CD1c-positive myeloid dendritic cell (primary cell): ENCODE data around the gene LRRTM3.

ENCODE experiments used
- DNase-seq: peaks from one replicate; pipeline ENCODE4 v3.0.0-alpha.2; 2016; ENCODE audit errors: extremely low spot score

Gene LRRTM3

DNA sequence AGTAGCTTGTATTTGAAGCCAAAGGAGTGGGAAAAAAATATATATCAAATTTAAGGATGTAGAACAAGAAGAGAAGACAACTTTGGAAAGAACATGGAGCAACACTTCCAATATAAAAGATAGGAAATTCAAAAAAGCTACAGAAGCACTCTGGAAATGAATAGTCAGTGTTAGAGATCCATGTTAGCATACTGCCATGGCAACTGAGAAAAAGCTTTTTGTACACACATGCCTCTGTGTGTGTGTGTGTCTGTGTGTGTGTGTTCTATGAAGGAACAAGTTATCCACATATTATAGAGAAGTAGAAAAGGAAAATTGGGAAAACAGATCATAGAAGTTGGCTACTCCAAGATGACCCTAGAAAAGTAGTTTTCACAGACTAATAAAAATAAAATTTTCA lies 96.3 kb downstream of the LRRTM3 start:
- no peak for DNase-seq

DNA sequence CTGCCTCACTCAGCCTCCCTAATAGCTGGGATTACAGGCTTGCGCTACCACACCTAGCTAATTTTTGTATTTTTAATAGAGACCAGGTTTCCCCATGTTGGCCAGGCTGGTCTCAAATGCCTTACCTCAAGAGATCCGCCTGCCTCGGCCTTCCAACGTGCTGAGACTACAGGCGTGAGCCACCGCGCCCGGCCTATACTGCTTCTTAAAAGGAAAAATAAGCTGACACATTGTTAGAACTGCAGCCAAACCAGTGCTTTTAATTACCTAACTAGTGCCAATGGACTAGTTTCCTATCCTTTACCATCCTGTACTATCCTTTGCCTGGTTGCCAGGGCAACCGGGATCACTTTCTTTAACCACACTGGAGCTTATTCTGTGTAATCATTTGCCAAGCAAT lies 108.0 kb downstream of the LRRTM3 start:
- no peak for DNase-seq

DNA sequence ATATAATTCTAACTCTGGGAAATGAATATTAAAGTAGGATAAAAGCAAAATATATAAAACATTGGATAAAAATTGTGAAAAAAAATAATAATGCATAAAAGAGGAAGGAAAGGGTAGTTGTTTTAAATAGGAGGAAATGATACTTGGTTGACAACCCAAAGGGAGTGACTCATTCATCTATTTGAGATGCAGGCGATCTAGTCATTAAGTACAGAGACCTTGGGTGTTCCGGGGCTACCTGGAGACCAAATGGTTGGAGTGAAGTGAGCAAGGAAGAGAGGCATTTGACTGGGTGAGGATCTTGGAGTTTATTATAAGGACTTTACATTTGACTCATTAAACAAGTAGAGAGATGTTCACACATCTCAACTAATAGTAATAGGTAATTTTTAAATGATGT lies 111.0 kb downstream of the LRRTM3 start:
- DNase-seq, result peak; percentile 48

DNA sequence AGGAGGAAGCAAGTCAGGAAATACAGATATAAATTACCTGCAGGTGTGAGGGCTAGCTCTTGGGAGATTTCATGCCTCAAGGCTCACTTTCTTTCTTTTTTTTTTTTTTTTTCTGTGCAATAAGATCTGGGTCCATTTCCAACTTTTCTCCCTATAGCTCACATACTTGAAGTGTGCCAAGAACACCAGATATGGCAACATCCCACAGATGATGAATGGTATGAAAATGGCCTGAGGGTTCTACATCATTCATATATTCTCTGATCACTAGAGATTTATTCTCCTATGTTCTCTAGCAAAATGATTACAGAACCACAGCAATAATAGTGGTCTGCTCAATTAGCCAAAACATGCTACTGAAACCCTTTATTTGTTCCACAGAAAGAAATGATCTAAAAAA lies 117.2 kb downstream of the LRRTM3 start:
- DNase-seq, result no peak

DNA sequence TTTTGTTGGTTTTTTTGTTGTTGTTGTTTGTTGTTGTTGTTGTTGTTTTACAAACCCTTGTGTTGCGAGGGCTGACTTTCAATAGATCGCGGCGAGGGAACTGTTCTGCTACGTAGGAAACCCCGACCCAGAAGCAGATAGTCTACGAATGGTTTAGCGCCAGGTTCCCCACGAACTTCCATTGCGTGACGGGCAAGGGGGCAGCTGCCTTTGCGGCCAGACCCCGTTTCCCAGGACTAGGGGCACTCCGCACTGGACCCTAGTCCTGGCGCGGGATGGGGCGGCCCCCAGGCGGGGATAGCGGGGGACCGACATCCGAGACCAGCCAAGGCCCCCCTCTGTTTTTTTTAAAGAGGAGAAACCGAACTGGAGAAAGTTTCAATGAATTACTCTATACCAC lies 119.6 kb downstream of the LRRTM3 start:
- DNase-seq, result no peak

DNA sequence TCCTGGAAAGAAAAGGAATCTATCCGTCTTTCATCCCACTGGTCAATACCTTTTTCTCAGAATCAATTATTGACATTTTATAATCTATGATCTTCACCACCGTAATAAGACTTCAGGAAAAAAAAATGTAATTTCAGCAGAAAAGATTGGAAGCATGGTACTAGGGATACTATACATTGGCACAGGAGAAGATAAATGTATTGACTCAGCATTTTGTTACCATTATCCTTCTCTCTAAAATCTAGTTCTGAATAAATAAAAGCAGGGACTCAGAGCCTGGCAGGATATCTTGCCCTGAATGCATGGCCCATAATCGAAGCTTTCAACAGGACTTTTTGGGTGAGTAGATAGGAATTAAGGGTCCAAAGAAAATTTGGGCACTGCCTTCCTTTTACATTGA lies 120.7 kb downstream of the LRRTM3 start:
- no peak for DNase-seq

DNA sequence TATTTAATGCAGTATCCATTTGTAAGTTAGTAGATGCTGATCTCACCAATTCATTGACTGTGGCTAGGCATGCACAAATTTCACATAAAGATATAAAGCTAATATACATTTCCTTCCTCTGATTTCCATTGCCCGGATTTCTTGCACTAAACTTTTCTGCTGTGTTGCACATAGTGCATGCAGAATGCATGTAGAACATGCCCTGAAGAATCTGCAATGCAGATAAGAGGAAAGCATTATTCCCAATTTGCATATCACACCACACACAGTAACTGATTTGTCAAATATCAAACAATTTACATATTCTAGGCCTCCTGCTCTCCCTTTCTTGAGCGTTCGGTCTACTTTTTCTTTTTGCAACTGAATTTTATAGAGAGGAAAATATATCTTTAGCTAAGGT lies 124.2 kb downstream of the LRRTM3 start:
- DNase-seq, result no peak

DNA sequence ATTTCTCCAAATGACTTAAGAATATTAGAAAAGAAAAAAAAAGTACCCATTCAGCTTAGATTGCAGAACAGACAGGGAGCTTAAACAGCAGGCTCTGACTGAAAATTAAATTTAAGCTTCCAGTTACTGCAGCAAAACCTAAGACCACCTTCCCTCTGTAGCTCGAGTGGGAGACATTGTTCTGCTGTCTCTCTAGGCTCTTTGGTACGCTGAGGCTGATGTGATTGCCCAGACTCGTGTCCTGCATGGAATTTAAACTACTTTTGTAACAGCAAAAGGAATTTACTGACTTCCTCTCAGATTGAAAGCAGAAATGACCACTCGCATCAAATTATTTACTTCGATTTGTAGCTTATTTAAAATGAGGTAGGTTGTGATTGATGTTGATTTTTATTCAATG lies 124.6 kb downstream of the LRRTM3 start:
- no peak for DNase-seq

DNA sequence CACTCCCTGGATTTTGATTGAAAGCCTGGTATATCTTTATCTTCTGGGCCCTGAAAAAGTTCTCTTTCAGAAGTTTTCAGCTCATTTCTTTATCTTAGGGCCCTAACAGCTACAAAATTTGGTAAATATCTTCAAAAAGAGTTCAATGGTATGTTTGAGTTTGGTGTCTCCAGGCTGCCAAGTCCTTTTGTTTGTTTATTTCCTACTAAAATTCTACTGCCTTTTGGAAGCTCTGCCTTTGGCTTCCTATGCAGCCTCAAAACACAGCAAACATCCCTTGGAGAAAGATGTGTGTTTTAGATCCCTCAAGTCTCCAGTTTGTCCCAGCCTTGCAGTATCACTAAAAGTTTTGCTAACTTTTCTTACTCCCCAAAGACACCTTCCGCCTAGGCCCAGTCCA lies 146.8 kb downstream of the LRRTM3 start:
- no peak for DNase-seq

DNA sequence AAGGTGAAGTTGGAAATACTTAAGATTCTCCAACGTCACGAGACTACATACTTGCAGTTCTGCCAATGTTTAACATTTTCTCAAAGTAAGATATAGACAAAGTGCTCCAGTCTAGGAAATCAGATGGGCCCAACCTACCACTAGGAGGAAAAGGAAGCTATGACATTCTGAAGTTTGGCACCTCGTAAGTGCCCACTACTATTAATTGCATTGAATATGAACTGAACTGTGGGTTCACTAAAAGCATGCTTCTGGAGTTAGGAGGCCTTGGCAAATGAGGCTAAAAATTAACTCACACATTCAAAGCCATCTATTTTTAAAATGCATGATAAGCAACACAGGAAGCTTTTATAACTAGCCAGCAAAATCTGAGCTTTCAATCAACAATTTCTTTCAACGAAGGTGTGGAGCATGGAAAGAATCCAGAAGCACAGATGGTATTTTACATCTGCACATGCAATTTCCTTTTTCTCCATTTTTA lies 149.7 kb downstream of the LRRTM3 start:
- no peak for DNase-seq

DNA sequence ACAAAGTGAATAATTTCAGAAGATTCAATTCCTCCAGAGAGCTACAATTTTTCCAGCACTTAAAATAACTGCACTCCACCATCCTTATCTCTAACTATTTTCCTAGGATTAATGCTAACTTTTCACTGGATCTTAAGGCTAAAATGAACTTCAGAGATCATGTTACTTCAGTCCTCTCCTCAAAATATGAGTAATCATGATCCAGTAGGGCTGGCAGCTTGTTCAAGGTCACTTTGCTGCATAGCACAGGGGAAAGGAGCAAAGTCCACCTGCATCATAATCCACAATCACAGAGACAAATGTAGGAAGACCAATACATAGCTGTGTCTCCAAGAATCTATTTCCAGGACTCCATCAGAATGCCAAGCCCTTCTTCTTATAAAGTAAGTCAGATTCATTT lies 150.3 kb downstream of the LRRTM3 start:
- DNase-seq, result no peak

DNA sequence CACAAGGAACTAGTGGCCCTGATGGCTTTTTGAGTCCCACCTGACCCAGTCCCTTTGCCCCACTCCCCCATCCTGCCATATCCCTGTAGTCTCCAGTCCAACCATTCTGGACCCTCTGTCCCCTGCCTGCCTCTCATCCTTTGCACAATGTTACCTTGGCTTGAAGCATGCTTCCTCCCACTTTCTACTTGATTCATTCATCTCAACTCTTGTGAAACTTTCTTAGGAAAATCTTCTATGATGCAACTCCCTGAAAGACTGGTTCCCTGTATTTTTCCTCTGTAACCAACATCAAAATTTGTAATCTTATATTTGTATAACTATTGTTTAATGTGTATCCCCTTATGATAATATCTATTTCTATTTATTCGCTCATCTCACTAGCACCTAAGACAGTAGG lies 151.5 kb downstream of the LRRTM3 start:
- DNase-seq, result no peak

DNA sequence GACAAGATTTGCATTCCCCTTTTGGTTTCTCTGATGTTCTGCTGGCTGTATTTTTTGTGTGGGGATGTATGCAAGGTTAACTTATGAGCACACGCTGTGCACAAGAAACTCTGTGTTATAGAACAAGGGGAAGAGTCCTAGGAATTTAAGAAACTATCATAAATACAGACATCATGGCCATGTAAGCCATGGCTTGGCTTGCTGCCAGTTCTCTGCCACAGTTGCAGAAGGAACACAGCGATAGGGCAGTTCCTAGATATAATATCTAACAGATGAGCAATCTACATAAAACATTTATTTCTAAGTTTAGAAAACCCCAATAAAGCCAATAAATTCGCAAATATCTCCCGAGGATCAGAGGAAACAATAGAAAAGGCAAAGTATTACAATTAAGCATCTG lies 153.3 kb downstream of the LRRTM3 start:
- DNase-seq, result no peak

DNA sequence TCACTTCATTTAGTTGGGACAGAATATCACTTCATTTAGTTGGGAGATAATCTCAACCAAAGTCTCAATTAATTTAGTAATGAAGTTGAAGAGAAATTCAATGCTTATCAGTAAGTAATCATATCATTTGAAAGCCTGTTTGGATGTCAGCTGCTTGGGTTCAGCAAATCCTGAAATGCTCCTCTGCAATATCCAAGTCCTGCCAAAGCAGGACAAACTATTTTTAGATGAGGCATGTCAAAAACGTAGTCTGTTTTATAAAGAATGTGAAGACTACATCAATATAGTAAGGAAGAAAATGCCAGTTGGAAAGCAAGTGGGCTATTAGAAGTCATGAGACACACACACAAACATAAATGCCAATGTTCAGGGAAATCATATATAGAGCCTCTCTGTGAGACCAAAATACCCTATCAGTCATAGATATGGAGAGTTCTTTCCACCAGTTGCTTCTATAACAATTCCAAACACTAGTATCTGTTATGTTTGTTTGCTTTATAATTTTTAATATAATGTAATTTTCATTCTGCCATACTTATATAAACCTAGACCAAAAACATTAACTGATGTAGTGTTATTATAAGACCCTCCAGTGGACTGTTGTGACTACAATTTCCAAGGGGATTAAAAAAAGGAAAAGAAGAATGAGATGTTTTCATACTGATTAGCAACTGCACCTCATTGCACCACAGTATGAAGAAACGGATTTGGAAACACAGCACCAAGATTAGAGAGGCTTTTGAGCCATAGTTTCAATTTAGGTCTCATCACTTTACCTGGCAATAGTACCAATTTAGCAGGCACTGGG lies 160.7 kb downstream of the LRRTM3 start:
- no peak for DNase-seq

DNA sequence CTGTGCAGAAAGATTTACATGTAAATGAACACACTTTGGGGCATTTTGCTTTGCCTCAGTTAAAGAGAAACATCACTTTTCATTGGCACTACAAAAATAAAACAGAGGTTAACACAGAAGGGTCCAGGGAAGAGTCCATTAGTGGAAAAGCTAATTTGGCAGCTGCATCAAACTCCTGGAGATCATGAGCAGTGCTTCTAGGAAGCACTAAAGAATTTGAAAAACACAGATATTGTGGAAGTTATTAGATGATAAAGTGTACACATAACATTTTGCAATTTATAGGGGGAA lies 161.2 kb downstream of the LRRTM3 start:
- DNase-seq, result no peak

DNA sequence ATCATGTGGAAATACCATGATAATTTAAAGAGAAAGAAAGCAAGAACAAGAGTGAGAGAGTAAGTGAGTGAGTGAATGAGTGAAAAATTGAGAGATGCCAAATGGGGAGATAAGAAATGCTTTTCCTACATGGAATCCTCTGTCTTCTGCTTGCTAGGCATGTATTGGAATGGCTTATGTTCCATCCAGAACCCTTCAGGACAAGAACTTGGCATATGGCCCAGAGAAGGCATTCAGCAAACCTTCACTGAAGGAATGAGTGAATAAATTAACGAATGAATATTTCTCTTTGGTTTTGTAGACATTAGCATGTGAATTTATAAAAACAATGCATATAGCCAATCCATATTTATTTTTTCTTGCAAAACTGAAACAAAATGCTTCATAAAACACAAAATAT lies 162.2 kb downstream of the LRRTM3 start:
- DNase-seq, result no peak

DNA sequence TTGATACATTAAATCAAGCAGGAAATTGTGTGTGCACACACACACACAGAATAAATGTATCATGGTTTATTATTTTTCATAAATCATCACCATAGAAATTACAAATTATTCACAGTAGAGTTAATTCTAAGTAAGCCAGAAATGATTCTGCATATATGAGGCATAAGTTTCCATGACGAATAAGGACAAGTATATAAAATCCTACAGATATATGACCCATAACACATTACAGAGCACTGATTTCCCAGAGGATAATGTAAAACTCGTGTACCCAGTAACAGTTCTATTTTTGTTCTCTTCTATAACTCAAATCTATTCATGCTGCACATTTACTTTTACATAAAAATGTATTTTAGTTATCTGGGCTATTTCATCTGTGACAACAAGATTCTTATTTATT lies 169.7 kb downstream of the LRRTM3 start:
- DNase-seq, result no peak

DNA sequence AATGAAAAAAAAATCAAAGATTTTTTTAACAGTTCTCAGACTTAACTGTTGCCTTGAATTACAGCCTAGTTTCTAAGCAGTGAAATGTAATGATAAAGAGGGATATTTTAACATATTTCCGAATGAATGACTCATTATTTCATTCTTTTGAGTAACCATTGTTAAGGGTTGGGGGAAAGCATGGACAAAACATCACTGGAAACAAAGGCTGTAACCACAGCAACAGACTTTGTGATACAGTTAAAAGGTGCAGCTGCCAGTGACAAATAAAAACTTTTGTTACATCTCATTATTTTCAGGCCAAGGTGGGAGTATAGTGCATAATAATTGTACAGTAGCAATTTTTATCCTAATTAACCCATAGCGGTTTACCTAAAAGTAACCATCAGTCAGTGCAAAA lies 172.6 kb downstream of the LRRTM3 start:
- no peak for DNase-seq

DNA sequence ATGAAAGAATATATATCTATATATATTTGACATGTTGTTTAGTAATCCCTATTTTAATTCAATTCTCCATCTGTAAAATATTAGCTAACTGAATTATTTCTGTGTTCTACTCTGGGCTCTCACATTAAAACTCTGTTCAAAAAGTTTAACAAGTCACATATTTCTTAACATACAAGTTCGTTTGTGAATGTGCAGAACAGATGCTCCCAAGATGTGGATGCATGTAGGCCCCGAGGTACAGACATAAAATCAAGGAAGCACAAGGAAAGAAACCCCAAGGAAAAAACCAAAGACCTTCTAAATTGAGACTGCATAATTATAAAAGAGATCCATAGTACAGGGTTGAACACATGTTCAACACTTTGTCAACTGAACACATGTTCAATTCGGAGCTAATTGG lies 175.1 kb downstream of the LRRTM3 start:
- DNase-seq, result no peak

DNA sequence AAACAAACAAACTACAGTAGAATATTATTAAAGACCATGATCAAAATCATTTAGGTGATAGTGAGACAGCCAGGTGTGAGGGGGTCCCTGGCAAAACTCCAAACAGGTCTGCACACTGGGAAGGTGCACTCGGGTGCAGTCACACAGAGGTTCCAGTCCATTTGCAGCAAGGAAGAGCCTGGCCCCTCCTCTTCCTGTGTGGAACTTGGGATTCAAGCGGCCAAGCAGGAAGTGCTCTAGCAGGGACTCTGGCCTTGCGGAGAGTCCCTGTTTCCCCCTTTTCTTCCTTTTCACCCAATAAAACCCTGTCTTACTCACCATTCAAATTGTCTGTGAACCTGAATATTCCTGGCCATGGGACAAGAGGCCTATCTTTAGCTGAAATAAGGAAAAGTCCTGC lies 181.8 kb downstream of the LRRTM3 start:
- no peak for DNase-seq

DNA sequence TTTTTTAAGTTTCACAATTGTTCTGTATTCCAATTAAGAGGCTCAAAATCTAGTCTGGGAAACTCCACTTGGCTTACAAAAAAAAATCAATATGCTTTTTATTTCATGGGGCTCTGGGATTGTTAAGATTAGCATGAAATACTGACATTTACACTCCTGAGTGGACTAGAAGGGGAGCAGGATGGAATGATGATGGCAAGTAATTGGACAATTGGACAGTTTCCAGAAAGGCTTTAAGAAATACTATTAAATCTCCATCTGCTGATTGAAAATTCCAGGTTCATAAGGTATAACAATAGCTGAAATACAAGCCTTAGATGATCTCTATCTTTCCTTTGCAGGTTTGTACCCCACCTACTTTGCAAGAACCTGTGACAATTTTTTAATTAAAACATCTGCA lies 184.4 kb downstream of the LRRTM3 start:
- DNase-seq, result no peak

DNA sequence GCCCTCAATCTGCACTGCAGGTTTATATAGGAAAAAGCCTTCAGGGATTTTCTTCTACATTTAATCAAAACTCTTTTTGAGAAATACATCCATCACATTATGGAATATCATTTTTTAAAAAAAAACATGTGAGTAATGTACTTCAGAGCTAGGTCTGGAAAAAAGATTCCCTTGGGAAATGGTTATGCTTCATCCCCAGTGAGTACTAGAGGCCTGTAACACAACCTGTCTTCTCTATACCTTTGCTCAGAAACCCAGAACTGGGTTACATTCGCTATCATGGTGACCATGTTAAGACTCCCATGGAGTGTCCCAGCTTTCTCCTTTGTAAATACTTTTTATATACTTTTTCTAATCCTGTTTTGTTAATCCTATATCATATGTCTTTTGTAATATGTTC lies 186.9 kb downstream of the LRRTM3 start:
- DNase-seq, result no peak

DNA sequence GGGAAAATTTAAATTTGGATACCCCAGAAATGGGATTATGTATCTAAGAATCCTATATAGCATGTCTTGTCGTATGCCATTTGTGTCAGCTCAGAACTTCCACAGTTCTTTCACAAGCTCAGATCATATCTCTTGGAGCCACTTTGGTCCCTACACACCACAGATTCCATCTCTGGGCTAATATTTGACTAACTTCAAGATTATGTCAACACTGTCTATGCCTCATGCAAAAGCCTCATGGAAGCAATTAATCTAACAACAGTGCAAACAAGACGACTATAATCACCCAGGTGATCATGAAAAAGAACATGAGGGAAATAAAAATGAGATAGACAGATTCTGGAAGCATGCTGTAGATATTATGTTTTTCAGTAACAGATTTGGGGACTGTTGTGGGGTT lies 189.1 kb downstream of the LRRTM3 start:
- no peak for DNase-seq

DNA sequence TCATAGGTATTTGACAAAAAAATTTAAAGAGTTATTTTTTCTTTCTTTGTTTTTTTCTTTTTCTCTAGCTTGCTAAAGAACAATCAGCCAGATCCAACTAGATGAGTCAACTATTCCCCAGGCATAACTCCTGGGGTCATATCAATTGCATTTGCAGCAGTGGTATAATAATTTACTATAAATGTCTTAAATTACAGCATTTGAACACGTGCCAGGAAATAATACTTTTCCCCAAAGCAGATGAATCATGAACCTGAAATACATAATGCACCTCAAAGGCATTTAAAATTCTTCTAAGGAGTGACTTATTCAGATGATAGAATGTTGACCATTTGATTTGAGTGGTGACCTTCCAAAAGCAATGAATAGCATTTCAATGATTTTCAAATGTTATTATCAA lies 190.1 kb downstream of the LRRTM3 start:
- DNase-seq, result no peak
